ENCODE data around the gene HOXA2.

HOXA2 gene

GRCh38 chr7:27116031-27116961, 13.8 kb upstream of the HOXA2 start:
- no peak overlapping the region for H3K4me3 ChIP-seq (ENCODE audit: insufficient read depth, low read length, poor library complexity, severe bottlenecking)
- H3K79me2 ChIP-seq (ENCODE audit: insufficient read depth, low read length), result no peaks in the 10 kb centered on the region
- no peak overlapping the region for H3K27ac ChIP-seq (ENCODE audit: low read depth, low read length)
- no peaks in the 10 kb centered on the region for H3K36me3 ChIP-seq (ENCODE audit: low read length)
- H3K9ac ChIP-seq (ENCODE audit: low read length), result no peak overlapping the region
- H3F3A ChIP-seq (ENCODE audit: insufficient read depth), result no peaks in the 10 kb centered on the region
- no peak overlapping the region for H3K4me2 ChIP-seq (ENCODE audit: low read depth, low read length, poor library complexity, severe bottlenecking)
- H3K27me3 ChIP-seq (ENCODE audit: low read length), result no peaks in the 10 kb centered on the region
- no peak overlapping the region for H2AFZ ChIP-seq (ENCODE audit: low read depth, low read length, severe bottlenecking)
- no peaks in the 10 kb centered on the region for H3K9me3 ChIP-seq (ENCODE audit: insufficient read depth, low read length)
- no peaks in the 10 kb centered on the region for H4K20me1 ChIP-seq (ENCODE audit: low read depth, low read length)
- TF ChIP-seq, protein P1, sequence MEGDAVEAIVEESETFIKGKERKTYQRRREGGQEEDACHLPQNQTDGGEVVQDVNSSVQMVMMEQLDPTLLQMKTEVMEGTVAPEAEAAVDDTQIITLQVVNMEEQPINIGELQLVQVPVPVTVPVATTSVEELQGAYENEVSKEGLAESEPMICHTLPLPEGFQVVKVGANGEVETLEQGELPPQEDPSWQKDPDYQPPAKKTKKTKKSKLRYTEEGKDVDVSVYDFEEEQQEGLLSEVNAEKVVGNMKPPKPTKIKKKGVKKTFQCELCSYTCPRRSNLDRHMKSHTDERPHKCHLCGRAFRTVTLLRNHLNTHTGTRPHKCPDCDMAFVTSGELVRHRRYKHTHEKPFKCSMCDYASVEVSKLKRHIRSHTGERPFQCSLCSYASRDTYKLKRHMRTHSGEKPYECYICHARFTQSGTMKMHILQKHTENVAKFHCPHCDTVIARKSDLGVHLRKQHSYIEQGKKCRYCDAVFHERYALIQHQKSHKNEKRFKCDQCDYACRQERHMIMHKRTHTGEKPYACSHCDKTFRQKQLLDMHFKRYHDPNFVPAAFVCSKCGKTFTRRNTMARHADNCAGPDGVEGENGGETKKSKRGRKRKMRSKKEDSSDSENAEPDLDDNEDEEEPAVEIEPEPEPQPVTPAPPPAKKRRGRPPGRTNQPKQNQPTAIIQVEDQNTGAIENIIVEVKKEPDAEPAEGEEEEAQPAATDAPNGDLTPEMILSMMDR (IDR thresholded peaks at IDR 0.05; ENCODE audit: insufficient read depth, low read length, poor library complexity, severe bottlenecking), result no peak
- no peak for TF ChIP-seq EZH2phosphoT487 (conservative IDR thresholded peaks at IDR 0.05; ENCODE audit: low read length)
- no peaks in the 10 kb centered on the region for H3K9me2 ChIP-seq (replicated peaks; ENCODE audit: insufficient read depth, low read length)

DNA sequence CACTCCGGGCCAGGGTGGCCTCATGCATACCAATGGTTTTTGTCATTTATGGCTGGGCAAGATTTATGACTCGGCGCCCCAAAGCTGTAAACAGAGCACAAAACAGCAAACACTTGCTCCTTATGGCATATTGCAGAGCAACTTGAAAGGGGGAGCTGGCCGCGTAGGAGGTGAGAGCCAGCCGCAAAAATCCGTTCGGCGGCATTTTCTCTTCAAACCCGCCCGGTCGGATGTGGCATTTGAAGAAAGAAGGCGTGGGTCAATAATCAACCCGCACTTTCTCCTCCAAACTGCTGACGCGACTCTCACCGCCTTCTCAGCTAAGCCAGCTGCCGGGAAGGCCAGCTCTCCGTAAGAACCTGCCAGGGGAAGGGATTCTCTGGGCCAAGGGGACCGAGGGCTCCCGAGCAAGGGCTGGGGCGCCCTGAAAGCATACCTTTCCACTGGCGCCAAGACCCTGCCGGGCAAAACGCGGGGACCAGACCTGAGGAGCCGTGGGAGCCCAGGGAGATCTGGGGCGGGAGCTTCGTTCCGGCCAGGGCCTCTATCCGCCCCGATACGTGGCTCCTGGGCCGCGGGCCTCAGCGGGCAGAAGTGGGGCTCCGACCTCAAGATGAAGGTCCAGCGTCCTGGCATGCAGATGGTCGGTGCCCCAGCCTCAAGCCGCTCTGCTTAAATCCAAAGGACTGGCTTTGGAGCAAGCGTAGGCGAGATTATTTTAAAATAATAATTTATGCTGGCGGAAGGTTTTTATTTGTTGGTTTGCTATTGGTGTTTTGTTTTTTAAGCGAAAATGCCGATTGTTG, 12.9 kb upstream of the HOXA2 start:
- H3F3A ChIP-seq (ENCODE audit: insufficient read depth), result no peaks in the 10 kb centered on the region
- no peak for TF ChIP-seq EZH2phosphoT487 (conservative IDR thresholded peaks at IDR 0.05; ENCODE audit: low read length)
- TF ChIP-seq, protein P1 (IDR thresholded peaks at IDR 0.05; ENCODE audit: insufficient read depth, low read length, poor library complexity, severe bottlenecking), result no peak
- H4K20me1 ChIP-seq (ENCODE audit: low read depth, low read length), result no peaks in the 10 kb centered on the region
- H3K9ac ChIP-seq (ENCODE audit: low read length), result no peak overlapping the region
- no peaks in the 10 kb centered on the region for H3K9me2 ChIP-seq (replicated peaks; ENCODE audit: insufficient read depth, low read length)
- H3K79me2 ChIP-seq (ENCODE audit: insufficient read depth, low read length), result no peaks in the 10 kb centered on the region
- no peak overlapping the region for H2AFZ ChIP-seq (ENCODE audit: low read depth, low read length, severe bottlenecking)
- H3K4me3 ChIP-seq (ENCODE audit: insufficient read depth, low read length, poor library complexity, severe bottlenecking), result no peak overlapping the region
- no peaks in the 10 kb centered on the region for H3K36me3 ChIP-seq (ENCODE audit: low read length)
- H3K27me3 ChIP-seq (ENCODE audit: low read length), result no peaks in the 10 kb centered on the region
- no peak overlapping the region for H3K27ac ChIP-seq (ENCODE audit: low read depth, low read length)
- no peaks in the 10 kb centered on the region for H3K9me3 ChIP-seq (ENCODE audit: insufficient read depth, low read length)
- H3K4me2 ChIP-seq (ENCODE audit: low read depth, low read length, poor library complexity, severe bottlenecking), result no peak overlapping the region

- no peak overlapping the region for H3K9ac ChIP-seq (ENCODE audit: low read length)
- no peak overlapping the region for H3K27ac ChIP-seq (ENCODE audit: low read depth, low read length)
- H3K36me3 ChIP-seq (ENCODE audit: low read length), result no peaks in the 10 kb centered on the region
- no peaks in the 10 kb centered on the region for H3K9me2 ChIP-seq (replicated peaks; ENCODE audit: insufficient read depth, low read length)
- no peak overlapping the region for H3K4me2 ChIP-seq (ENCODE audit: low read depth, low read length, poor library complexity, severe bottlenecking)
- H4K20me1 ChIP-seq (ENCODE audit: low read depth, low read length), result no peaks in the 10 kb centered on the region
- TF ChIP-seq EZH2phosphoT487 (conservative IDR thresholded peaks at IDR 0.05; ENCODE audit: low read length), result no peak
- TF ChIP-seq, protein P1 (IDR thresholded peaks at IDR 0.05; ENCODE audit: insufficient read depth, low read length, poor library complexity, severe bottlenecking), result no peak
- H3K4me3 ChIP-seq (ENCODE audit: insufficient read depth, low read length, poor library complexity, severe bottlenecking), result no peak overlapping the region
- H3F3A ChIP-seq (ENCODE audit: insufficient read depth), result no peaks in the 10 kb centered on the region
- H3K9me3 ChIP-seq (ENCODE audit: insufficient read depth, low read length), result no peaks in the 10 kb centered on the region
- H3K79me2 ChIP-seq (ENCODE audit: insufficient read depth, low read length), result no peaks in the 10 kb centered on the region
- H3K27me3 ChIP-seq (ENCODE audit: low read length), result no peaks in the 10 kb centered on the region
- no peak overlapping the region for H2AFZ ChIP-seq (ENCODE audit: low read depth, low read length, severe bottlenecking)
These were observed 12.4 kb upstream of the HOXA2 start for GRCh38 chr7:27114881-27115220.

All from SU-DHL-6 (cell line).